Ovary (tissue), 3 donors: ENCODE data around the gene VPS33B.

Experiments
- CTCF ChIP-seq, 3 donors: fragments of 450-650 bp in 2 of 3; fragments of 200-600 bp in 1 of 3; IDR thresholded peaks; one replicate each; pipeline versions ENCODE4 v1.5.1 to v1.8.0; 2016 to 2022; ENCODE audit warnings: antibody characterized with exemption in 3 of 3, mild to moderate bottlenecking in 1 of 3
- EP300 ChIP-seq: sonication (generic); formaldehyde crosslinking; IDR thresholded peaks from one replicate; pipeline ENCODE4 v1.6.1; 2017; ENCODE audit warnings: antibody characterized with exemption
- donor health status: DM: no; HTN: no; CAD: no.

GRCh38 chr15:90962021-90962420, 60.4 kb downstream of the VPS33B start:
- TF ChIP-seq CTCF (IDR thresholded peaks at IDR 0.05): no peak
- TF ChIP-seq EP300: no peak
